HEK293 (cell line): ENCODE results near the gene ANO1.

Experiments
- CTCF ChIP-seq: fragments of 450-650 bp; formaldehyde crosslinking; IDR thresholded peaks from 2 replicates; pipeline ENCODE4 v1.5.1; 2016; ENCODE audit warnings: missing biosample characterization, missing genetic modification characterization
- KLF16 ChIP-seq: fragments of 450-650 bp; formaldehyde crosslinking; IDR thresholded peaks from 2 replicates; pipeline ENCODE4 v1.5.1; 2017; ENCODE audit warnings: missing biosample characterization, missing genetic modification characterization
- RBAK ChIP-seq: fragments of 450-650 bp; formaldehyde crosslinking; IDR thresholded peaks from 2 replicates; pipeline ENCODE4 v1.5.1; 2016; ENCODE audit warnings: missing biosample characterization, missing genetic modification characterization
- SETDB1 ChIP-seq: IDR thresholded peaks from one replicate; pipeline ENCODE4 v1.6.1; 2017; ENCODE audit warnings: mild to moderate bottlenecking, low read length, moderate library complexity, mixed read lengths; ENCODE audit not compliant: insufficient read length
- TSHZ1 ChIP-seq: fragments of 450-650 bp; formaldehyde crosslinking; IDR thresholded peaks from 2 replicates; pipeline ENCODE4 v1.5.1; 2016; ENCODE audit warnings: missing biosample characterization, missing genetic modification characterization, borderline replicate concordance
- ZFP69B ChIP-seq: fragments of 450-650 bp; formaldehyde crosslinking; IDR thresholded peaks from 2 replicates; pipeline ENCODE4 v1.5.1; 2016; ENCODE audit warnings: missing biosample characterization, missing genetic modification characterization
- ZNF433 ChIP-seq: fragments of 450-650 bp; formaldehyde crosslinking; IDR thresholded peaks from 2 replicates; pipeline ENCODE4 v1.5.1; 2016; ENCODE audit warnings: missing biosample characterization, missing genetic modification characterization, low read depth
- ZNF449 ChIP-seq: fragments of 450-650 bp; formaldehyde crosslinking; IDR thresholded peaks from 2 replicates; pipeline ENCODE4 v1.5.1; 2017; ENCODE audit warnings: missing biosample characterization, mild to moderate bottlenecking, missing genetic modification characterization, moderate library complexity
- ZNF549 ChIP-seq: fragments of 450-650 bp; IDR thresholded peaks from 2 replicates; pipeline ENCODE4 v1.5.1; 2018; ENCODE audit warnings: missing biosample characterization, missing genetic modification characterization, mild to moderate bottlenecking, inconsistent platforms, moderate library complexity
- ZNF610 ChIP-seq: fragments of 450-650 bp; formaldehyde crosslinking; IDR thresholded peaks from 2 replicates; pipeline ENCODE4 v1.5.1; 2016; ENCODE audit warnings: missing biosample characterization, missing genetic modification characterization, borderline replicate concordance
- ZNF747 ChIP-seq: fragments of 450-650 bp; formaldehyde crosslinking; IDR thresholded peaks from 2 replicates; pipeline ENCODE4 v1.5.1; 2016; ENCODE audit warnings: missing biosample characterization, missing genetic modification characterization

GRCh38 chr11:70220136-70220535 lies 142.0 kb downstream of the ANO1 start:
- TF ChIP-seq RBAK (tag by site-specific recombination) (no peak), TSHZ1 (tag by site-specific recombination) (no peak), KLF16 (no peak), ZFP69B (no peak), CTCF (no peak), ZNF747 (tag by site-specific recombination) (no peak), ZNF449 (tag by site-specific recombination) (no peak), SETDB1 (no peak), ZNF433 (no peak), ZNF549 (no peak), ZNF610 (tag by site-specific recombination) (no peak)
